GM19395 (cell line): ENCODE data around the gene ARHGEF12.

Experiments used
- ATAC-seq: cut with Tn5 transposase; IDR thresholded peaks from one replicate; pipeline ENCODE4 v1.9.1; 2021; ENCODE audit warnings: mild to moderate bottlenecking, moderate library complexity; ENCODE audit not compliant: unreplicated experiment

ARHGEF12 gene

DNA sequence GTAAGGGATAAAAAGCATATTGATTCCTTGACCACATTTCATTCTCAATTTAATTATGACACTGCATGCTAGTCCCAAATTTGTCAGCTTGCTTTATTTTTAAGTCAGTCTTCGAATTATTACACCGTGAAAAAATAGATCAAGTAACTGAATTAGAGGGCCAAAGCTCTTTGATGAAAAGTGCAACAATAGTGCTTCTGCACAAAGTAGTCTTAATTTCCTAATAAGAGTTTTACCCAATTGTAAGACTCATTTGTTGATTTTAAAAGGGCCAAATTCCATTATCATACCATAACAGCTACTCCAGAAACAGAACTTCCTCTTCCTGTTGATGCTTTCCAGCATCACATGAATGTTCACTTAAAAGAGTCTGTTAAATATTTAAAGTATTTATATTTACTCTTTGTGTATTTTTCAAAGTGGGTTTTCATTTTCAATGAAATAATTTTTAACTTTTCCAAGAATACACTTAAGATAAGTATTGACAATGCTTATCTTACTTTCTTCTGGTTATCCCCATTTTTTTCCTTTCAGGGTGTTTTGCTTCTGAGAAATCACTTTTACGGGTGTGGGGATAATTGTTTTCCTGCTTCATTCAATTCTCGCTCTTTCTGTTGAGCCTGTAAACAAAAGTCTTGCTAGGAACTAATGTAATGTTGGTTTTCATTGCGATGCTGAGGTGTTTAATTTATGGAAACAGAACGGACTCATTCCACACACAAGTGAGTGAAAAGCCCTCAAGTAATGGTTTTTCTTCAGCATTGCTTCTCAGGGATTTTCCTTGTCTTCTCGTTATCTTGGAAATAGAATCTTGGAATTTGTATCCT is 2.1 kb downstream of the ARHGEF12 start:
- ATAC-seq: no peak

DNA sequence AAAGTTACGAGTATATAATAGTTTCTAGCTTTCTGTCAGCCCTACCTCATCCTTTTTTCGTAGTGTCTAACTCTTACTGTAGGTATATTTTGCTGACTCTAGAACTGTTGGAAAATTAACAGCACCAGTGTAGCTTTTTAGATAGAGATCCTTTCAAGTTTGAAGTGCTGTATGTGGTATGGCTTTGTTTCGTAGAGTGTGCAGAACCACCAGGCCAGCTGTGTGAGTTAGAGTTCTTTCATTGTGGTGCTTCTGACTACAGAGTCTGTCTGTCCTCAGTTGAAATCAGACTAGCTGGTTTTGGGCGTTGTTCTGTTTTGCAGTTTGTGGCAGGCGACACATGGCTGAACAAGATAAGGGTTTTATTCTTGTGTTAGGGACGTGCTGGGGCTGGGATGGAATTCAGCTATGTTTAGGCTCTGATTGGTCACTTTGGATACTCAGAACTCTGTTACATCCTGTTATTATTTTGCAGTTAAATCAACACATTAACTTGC is 3.2 kb downstream of the ARHGEF12 start:
- no peak for ATAC-seq

DNA sequence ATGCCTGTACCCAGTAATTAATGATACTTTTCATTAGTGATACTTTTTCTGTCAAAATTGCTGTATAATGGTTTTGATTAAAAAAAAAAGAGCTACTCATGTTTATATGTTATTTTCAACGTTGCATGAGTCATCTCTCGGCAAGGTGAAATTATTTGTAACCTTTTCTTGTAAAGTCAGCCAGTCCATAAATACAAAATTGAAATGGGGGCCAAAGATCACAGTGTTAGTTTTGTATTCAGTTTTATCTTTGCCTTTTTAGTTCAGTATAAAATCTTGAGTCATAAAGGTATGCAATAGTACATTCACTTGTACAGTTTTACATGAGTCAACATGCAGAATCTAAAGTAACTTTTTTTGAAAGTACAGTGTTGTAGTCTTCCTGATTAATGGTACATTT is 4.3 kb downstream of the ARHGEF12 start:
- no peak for ATAC-seq

- no peak for ATAC-seq
Observed at GRCh38 chr11:120342226-120342625, 6.0 kb downstream of the ARHGEF12 start.

DNA sequence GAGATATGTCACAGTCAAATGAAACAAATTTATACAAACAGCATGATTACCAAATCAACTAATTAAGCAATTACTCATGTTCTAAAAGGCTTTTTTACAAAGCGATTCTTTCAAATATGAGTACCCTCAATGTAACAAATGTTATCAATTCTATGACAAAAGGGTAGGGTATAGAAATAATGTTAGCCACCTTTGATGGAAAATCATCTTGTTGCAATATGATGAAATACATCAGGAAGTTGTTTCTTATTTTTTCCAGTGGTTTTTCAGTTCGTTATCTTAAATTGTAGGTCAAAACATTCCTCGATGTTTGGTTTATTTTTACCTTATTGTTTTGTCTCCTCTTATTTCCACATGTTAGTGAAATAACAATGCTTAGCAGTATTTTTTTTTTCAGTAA is 6.5 kb downstream of the ARHGEF12 start:
- ATAC-seq: no peak

DNA sequence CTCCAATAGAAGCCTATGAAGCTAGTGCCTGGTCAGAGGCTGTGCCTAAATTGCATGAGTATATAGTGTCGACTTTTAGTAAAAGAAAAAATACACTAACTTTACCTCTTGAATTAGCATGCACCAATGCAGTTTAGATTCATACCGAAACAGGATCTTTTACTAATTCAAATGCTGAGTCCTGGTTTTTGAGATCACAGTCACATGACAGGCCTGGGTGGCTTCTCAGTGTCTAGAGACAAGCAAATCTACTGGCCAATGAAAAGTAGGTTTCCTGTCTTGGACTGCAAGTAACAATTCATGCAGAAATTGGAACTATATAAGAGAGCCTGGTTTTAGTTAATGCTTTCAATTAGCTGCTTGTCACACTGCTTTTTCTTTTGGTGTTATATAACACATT is 7.2 kb downstream of the ARHGEF12 start:
- ATAC-seq: peak; percentile 54

DNA sequence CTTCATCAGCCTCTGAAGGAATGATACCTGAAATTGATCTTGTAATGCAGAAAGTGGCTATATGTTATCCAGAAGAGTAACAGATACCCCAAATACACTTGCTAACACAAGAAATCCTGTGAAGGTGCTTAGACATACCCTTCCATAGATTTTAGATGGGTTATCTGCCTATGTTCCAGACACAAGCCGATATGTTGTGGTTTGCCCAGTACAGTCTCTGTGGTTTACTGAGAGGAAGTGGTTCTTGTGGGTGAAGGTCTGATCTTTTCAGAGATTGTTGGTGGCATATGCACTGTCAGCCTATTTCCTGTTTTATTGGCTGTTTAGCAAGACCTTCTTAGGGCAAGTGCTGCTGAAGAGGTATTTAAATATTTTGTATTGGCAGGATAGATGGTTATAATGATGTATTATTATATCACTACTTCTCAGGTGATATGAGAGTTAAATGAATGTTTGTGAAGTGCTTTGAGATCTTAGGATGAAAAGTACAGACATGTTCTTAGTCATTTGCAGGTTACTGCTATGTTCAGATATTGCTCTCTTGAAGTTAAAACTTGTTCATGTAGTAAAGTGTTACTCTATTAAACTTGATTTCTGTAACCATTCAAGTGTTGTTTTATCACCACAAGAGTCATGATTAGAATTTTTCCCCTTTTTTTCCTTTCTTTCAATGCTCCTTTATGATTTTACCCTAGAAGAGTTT is 8.2 kb downstream of the ARHGEF12 start:
- peak; percentile 84 for ATAC-seq

DNA sequence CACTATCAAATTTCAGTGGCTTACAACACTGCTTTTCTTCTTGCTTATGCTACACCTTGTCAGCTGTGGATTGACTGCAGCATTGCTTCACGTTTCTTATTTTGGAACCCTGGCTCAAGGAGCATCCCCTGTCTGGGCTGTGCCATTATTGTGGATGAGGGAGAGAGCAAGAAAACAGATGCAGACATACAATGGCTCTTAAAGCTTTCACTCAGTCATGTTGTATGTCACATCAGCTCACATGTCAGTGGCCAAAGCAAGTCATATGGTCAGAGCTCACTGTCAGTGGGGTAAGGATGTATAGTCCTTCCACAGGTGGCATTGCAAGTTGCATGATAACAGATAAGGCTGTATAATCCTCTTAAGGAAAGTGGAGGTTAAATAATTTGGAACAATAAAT is 10.0 kb downstream of the ARHGEF12 start:
- ATAC-seq: no peak

- ATAC-seq: no peak
Observed at GRCh38 chr11:120350637-120351036, 14.4 kb downstream of the ARHGEF12 start.

DNA sequence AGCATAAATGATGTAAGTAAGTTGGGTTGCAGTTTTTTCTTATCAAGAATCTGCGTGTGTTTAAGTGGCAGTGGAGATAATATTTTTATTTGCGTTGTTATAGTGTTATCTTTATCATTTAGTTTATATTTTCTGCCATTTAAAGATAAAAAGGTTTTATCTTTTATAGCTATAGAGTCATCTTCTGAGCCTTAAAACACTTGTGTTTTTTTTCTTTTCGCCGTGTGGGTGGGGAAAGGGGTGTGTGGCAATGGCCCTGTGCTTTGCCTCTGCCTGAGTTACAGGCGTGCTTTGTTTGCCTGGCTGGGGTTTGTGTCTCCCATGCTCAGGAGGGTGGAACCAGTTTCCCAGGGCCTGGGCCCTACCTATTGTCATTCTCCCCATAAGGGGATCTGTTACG is 16.2 kb downstream of the ARHGEF12 start:
- ATAC-seq: no peak

- no peak for ATAC-seq
Observed at GRCh38 chr11:120354068-120354467, 17.9 kb downstream of the ARHGEF12 start.

DNA sequence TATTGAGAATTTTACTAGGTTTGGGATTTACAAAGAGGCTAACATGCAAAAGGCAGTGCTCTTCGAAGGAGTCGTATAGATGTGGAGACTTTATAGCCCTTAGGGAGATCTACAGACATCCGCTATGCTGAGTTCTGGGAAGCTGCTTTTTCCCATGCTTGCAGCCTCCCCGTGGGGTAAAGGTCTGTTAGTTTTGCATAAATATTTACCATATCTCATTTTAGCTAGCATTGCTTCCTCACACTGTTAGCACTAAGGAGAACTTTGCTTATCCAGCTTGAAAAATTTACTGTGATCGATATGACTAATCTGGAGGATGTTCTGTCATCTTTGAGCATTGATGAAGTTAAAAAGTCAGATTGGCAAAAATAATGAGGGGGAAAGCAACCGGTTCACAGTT is 18.6 kb downstream of the ARHGEF12 start:
- ATAC-seq: no peak

- no peak for ATAC-seq
Observed at GRCh38 chr11:120357620-120358019, 21.4 kb downstream of the ARHGEF12 start.

DNA sequence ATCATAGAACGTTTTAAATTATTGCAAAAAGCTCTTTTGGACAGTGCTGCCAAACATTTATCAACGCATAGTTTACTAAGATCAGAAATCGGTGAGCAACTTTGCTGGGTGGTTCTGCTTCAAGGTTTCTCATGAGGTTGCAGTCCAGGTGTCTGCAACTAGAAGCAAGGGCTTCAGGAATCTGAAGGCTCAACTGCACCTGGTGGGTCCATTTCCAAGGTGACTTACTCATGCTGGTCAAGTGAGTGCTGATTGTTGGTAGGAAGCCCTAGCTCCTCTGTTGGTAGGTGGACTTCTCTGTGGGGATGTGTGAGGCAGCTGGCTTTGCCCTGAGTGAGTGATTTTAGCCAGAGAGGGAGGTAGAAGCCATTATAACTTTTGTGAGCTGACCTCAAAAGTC is 22.5 kb downstream of the ARHGEF12 start:
- no peak for ATAC-seq

DNA sequence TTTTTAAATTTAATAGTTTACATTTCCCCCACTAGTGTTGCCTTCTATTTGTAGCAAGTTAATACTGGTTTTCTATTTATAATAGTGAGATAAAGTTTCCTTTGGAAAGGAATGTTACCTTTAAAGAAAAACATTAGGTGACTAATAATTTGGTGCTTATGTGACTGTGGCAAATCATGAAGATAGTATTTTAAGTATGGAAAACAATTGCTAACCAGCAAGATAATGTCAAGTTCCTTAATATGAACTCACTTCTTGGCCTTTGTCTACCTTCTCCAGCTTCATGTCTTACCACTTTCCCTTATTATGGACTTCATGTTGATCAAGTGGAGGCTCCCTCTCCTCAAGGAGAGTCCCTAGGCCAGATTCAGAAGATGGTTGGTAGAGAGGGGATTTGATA is 27.2 kb downstream of the ARHGEF12 start:
- no peak for ATAC-seq

GRCh38 chr11:120365512-120365911 is 29.3 kb downstream of the ARHGEF12 start:
- no peak for ATAC-seq

DNA sequence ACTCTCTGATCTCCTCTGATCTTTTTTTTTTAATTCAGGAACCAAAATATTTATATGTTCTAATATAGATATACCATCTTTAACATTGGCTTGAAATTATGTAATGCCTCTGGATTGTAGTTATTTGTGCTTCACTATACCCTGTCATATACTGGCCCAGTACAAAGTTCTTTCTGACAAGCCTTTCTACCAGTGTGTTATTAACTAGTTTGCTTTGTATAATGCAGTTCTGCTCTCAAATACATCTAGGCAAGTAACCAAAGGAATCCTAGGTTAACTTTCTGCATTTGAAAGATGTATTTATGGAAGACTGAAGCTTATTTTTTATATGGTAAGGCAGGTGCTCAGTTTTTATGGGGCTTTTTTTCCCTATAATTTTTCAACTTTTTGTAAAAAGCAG is 36.1 kb downstream of the ARHGEF12 start:
- ATAC-seq: no peak

- ATAC-seq: no peak
Observed at GRCh38 chr11:120375076-120375475, 38.9 kb downstream of the ARHGEF12 start.

- ATAC-seq: no peak
Observed at GRCh38 chr11:120376547-120377182, 40.5 kb downstream of the ARHGEF12 start.

- no peak for ATAC-seq
Observed at GRCh38 chr11:120378474-120378873, 42.3 kb downstream of the ARHGEF12 start.

DNA sequence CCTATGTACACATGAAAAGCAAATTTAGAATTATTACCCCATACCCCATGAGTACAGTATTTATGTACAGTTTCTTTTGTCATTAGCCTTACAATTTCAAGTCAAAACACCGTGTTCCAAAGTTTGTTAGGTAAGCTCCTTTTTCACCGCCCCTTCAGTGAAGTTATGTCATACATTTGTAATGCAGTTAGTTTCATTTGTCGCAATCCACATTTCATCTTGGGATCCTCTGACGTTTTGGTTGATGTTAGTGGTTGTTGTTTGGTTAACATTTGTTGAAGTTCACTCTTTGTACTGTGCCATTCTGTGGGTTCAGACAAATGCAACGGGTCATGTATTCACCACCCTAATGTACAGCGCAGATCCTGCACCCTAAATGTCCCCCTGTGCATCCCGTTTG is 45.2 kb downstream of the ARHGEF12 start:
- no peak for ATAC-seq
